Calu3 (cell line): ENCODE measurements around the gene ELMO1. TPM values are rescaled to one million over a fixed set of nuclear protein-coding genes. Genes with fewer than 3 reads are reported as not detected.

Experiments used
- BruUV-seq: library from RNA; stranded (reverse); fragments of 400-500 nt; replicated peaks from 2 replicates; lab custom pipeline; 2021; lab: Mats Ljungman, UMichigan
- CTCF ChIA-PET: fragments of 300-600 bp; sonication (Branson Sonifier 250); formaldehyde crosslinking; loops from one replicate; lab custom pipeline; 2022; ENCODE audit warnings: antibody characterized with exemption; lab: Charles Lee
- DNase-seq: peaks from one replicate; pipeline ENCODE4 v3.0.0; 2022
- H3K27ac Mint-ChIP-seq: one replicate; pipeline ENCODE4 v1.8.0; 2022; ENCODE audit warnings: mixed read lengths; ENCODE audit not compliant: unreplicated experiment
- H3K27me3 Mint-ChIP-seq: one replicate; pipeline ENCODE4 v1.8.0; 2022; ENCODE audit warnings: mixed read lengths; ENCODE audit not compliant: unreplicated experiment
- H3K36me3 Mint-ChIP-seq: one replicate; pipeline ENCODE4 v1.8.0; 2022; ENCODE audit warnings: mild to moderate bottlenecking, moderate library complexity, mixed read lengths; ENCODE audit not compliant: insufficient read depth, unreplicated experiment
- H3K4me1 Mint-ChIP-seq: one replicate; pipeline ENCODE4 v1.8.0; 2022; ENCODE audit warnings: mild to moderate bottlenecking, low read depth, mixed read lengths; ENCODE audit not compliant: unreplicated experiment
- H3K4me3 Mint-ChIP-seq: one replicate; pipeline ENCODE4 v1.8.0; 2022; ENCODE audit warnings: mild to moderate bottlenecking, low read depth, moderate library complexity, mixed read lengths; ENCODE audit not compliant: unreplicated experiment
- H3K9me3 Mint-ChIP-seq: one replicate; pipeline ENCODE4 v1.8.0; 2022; ENCODE audit warnings: low read depth, mixed read lengths; ENCODE audit not compliant: unreplicated experiment
- CTCF ChIP-seq: fragments of 200-600 bp; IDR thresholded peaks from one replicate; pipeline ENCODE4 v1.8.0; 2022; ENCODE audit warnings: antibody characterized with exemption; ENCODE audit not compliant: unreplicated experiment
- intact Hi-C: fragments of 100-400 bp; cut with micrococcal nuclease; formaldehyde crosslinking; loops from one replicate; pipeline ENCODE4 v1.10.0; 2022; ENCODE audit not compliant: unreplicated experiment
- total RNA-seq: library from RNA; stranded (reverse); gene quantifications from 2 replicates; pipeline ENCODE4 v1.2.3, GENCODE V29; 2022

Gene ELMO1
- total RNA-seq, 1 experiment from 2014 or later = not detected

GRCh38 chr7:37348982-37349381 lies 99.7 kb downstream of the ELMO1 start:
- H3K9me3 Mint-ChIP-seq = peaks cover 13% of the 10 kb centered on the region
- no peaks in the 10 kb centered on the region for H3K4me1 Mint-ChIP-seq
- H3K27ac Mint-ChIP-seq = no peak overlapping the region
- CTCF ChIA-PET = no interaction called here
- H3K27me3 Mint-ChIP-seq = no peaks in the 10 kb centered on the region
- H3K4me3 Mint-ChIP-seq = no peak overlapping the region
- no TSS peak for BruUV-seq
- H3K36me3 Mint-ChIP-seq = no peaks in the 10 kb centered on the region
- intact Hi-C loops = no loop called here
- no peak for TF ChIP-seq CTCF
- no peak for DNase-seq

GRCh38 chr7:37346761-37347160 lies 101.9 kb downstream of the ELMO1 start:
- H3K27me3 Mint-ChIP-seq = no peaks in the 10 kb centered on the region
- intact Hi-C loops = no loop called here
- no TSS peak for BruUV-seq
- H3K9me3 Mint-ChIP-seq = peaks cover 13% of the 10 kb centered on the region
- no peak overlapping the region for H3K4me3 Mint-ChIP-seq
- CTCF ChIA-PET = interaction anchor here (1.4 kb wide), 1 partner anchor 11 kb away, joined by 3 read pairs; no protein-coding TSS in a partner anchor
- TF ChIP-seq CTCF = no peak
- no peak overlapping the region for H3K27ac Mint-ChIP-seq
- DNase-seq = peak; percentile 41
- no peaks in the 10 kb centered on the region for H3K4me1 Mint-ChIP-seq
- no peaks in the 10 kb centered on the region for H3K36me3 Mint-ChIP-seq

GRCh38 chr7:37344886-37345579 lies 103.6 kb downstream of the ELMO1 start:
- DNase-seq = no peak

GRCh38 chr7:37342688-37343471 lies 105.8 kb downstream of the ELMO1 start:
- CTCF ChIA-PET = no interaction called here
- no TSS peak for BruUV-seq
- H3K27me3 Mint-ChIP-seq = no peaks in the 10 kb centered on the region

More at GRCh38 chr7:37344886-37345579, 103.6 kb downstream of the ELMO1 start:
- TF ChIP-seq CTCF = no peak
- no peak overlapping the region for H3K27ac Mint-ChIP-seq
- no peaks in the 10 kb centered on the region for H3K27me3 Mint-ChIP-seq
- BruUV-seq = no TSS peak
- intact Hi-C loops = no loop called here
- H3K9me3 Mint-ChIP-seq = peaks cover 13% of the 10 kb centered on the region
- CTCF ChIA-PET = interaction anchor here (0.7 kb wide), 1 partner anchor 131 kb away, joined by 4 read pairs; no protein-coding TSS in a partner anchor
- no peaks in the 10 kb centered on the region for H3K36me3 Mint-ChIP-seq
- no peaks in the 10 kb centered on the region for H3K4me1 Mint-ChIP-seq
- no peak overlapping the region for H3K4me3 Mint-ChIP-seq

More at GRCh38 chr7:37342688-37343471, 105.8 kb downstream of the ELMO1 start:
- H3K27ac Mint-ChIP-seq = no peak overlapping the region
- no peak for TF ChIP-seq CTCF
- no peak overlapping the region for H3K4me3 Mint-ChIP-seq
- H3K4me1 Mint-ChIP-seq = no peaks in the 10 kb centered on the region
- no peaks in the 10 kb centered on the region for H3K36me3 Mint-ChIP-seq
- DNase-seq = no peak
- intact Hi-C loops = no loop called here
- peaks cover 6% of the 10 kb centered on the region for H3K9me3 Mint-ChIP-seq
